ENCODE results near the gene TMEM106C.

The TMEM106C gene

GRCh38 chr12:47941871-47942613, 21.4 kb upstream of the TMEM106C start:
- Histone ChIP-seq H3K4me2 (ENCODE audit: insufficient read depth, low read length, poor library complexity, severe bottlenecking) (peak overlapping the region; percentile 55), H2BK12ac (ENCODE audit: low read length) (no peak overlapping the region), H3K4me1 (ENCODE audit: control insufficient read depth in 2 of 2, insufficient read depth in 1 of 2, low read depth in 1 of 2, low read length in 2 of 2) (peaks cover 0 to 9% of the 10 kb centered on the region in 2 donors), H3K4ac (ENCODE audit: low read length) (no peak overlapping the region), H3K79me1 (ENCODE audit: low read depth, low read length) (no peaks in the 10 kb centered on the region), H2BK120ac (ENCODE audit: low read depth, low read length) (no peak overlapping the region), H3K9me3 (replicated peaks in 1 of 2; ENCODE audit: control insufficient read depth in 2 of 2, insufficient read depth in 1 of 2, low read depth in 1 of 2, low read length in 2 of 2) (no peaks in the 10 kb centered on the region), H3K9ac (ENCODE audit: low read depth, low read length, poor library complexity) (peak overlapping the region; percentile 51), H2BK5ac (ENCODE audit: low read length) (no peak overlapping the region), H3K14ac (ENCODE audit: low read length) (peak overlapping the region; percentile 32), H3K4me3 (ENCODE audit: low read length in 2 of 2) (no peak overlapping the region), H3K27ac (replicated peaks; ENCODE audit: low read length) (no peak overlapping the region), H4K8ac (ENCODE audit: low read depth, low read length) (no peak overlapping the region), H3K27me3 (ENCODE audit: control insufficient read depth in 3 of 3, insufficient read depth in 3 of 3, low read depth in 1 of 3, low read length in 3 of 3) (peaks cover 0 to 33% (median 9%) of the 10 kb centered on the region in 3 experiments), H2AFZ (ENCODE audit: low read length) (peak overlapping the region; percentile 43), H2BK15ac (ENCODE audit: low read length) (no peak overlapping the region), H3K36me3 (replicated peaks in 1 of 2; ENCODE audit: control insufficient read depth in 2 of 2, insufficient read depth in 2 of 2, low read length in 2 of 2) (no peaks in the 10 kb centered on the region), H4K91ac (ENCODE audit: low read depth, low read length, poor library complexity) (no peak overlapping the region), H2AK5ac (ENCODE audit: low read depth, low read length) (no peak overlapping the region), H3K23ac (ENCODE audit: low read depth, low read length, poor library complexity) (peak overlapping the region; percentile 75), H3K18ac (ENCODE audit: low read length) (peak overlapping the region; percentile 93)
- no CpG with 5 or more reads among the region's 40 CpGs for whole genome bisulfite sequencing, 2 donors (ENCODE audit: extremely low coverage in 2 of 2, insufficient read length in 2 of 2, insufficient replicate concordance in 1 of 2)
- no peak for DNase-seq (ENCODE audit: low spot score)

- peaks cover 0 to 35% (median 9%) of the 10 kb centered on the region in 3 experiments for H3K27me3 ChIP-seq (ENCODE audit: control insufficient read depth in 3 of 3, insufficient read depth in 3 of 3, low read depth in 1 of 3, low read length in 3 of 3)
- H2BK5ac ChIP-seq (ENCODE audit: low read length), result peak overlapping the region; percentile 29
- H3K4me3 ChIP-seq (ENCODE audit: low read length in 2 of 2), result peak overlapping the region in 1 of 2 donors; percentile 13
- DNase-seq (ENCODE audit: low spot score), result no peak
- H2BK12ac ChIP-seq (ENCODE audit: low read length), result peak overlapping the region; percentile 4
- peak overlapping the region; percentile 90 for H2AK5ac ChIP-seq (ENCODE audit: low read depth, low read length)
- WGBS, 2 donors (ENCODE audit: extremely low coverage in 2 of 2, insufficient read length in 2 of 2, insufficient replicate concordance in 1 of 2), result no CpG with 5 or more reads among the region's 31 CpGs
- H3K79me1 ChIP-seq (ENCODE audit: low read depth, low read length), result no peaks in the 10 kb centered on the region
- H3K23ac ChIP-seq (ENCODE audit: low read depth, low read length, poor library complexity), result peak overlapping the region; percentile 75
- no peak overlapping the region for H3K4me2 ChIP-seq (ENCODE audit: insufficient read depth, low read length, poor library complexity, severe bottlenecking)
- H2BK120ac ChIP-seq (ENCODE audit: low read depth, low read length), result no peak overlapping the region
- peaks cover 3 to 9% of the 10 kb centered on the region in 2 donors for H3K4me1 ChIP-seq (ENCODE audit: control insufficient read depth in 2 of 2, insufficient read depth in 1 of 2, low read depth in 1 of 2, low read length in 2 of 2)
- no peaks in the 10 kb centered on the region for H3K9me3 ChIP-seq (replicated peaks in 1 of 2; ENCODE audit: control insufficient read depth in 2 of 2, insufficient read depth in 1 of 2, low read depth in 1 of 2, low read length in 2 of 2)
- peak overlapping the region; percentile 9 for H4K91ac ChIP-seq (ENCODE audit: low read depth, low read length, poor library complexity)
- no peaks in the 10 kb centered on the region for H3K36me3 ChIP-seq (replicated peaks in 1 of 2; ENCODE audit: control insufficient read depth in 2 of 2, insufficient read depth in 2 of 2, low read length in 2 of 2)
- peak overlapping the region; percentile 47 for H3K14ac ChIP-seq (ENCODE audit: low read length)
- no peak overlapping the region for H3K4ac ChIP-seq (ENCODE audit: low read length)
- no peak overlapping the region for H3K27ac ChIP-seq (replicated peaks; ENCODE audit: low read length)
- H3K9ac ChIP-seq (ENCODE audit: low read depth, low read length, poor library complexity), result peak overlapping the region; percentile 72
- peak overlapping the region; percentile 95 for H2BK15ac ChIP-seq (ENCODE audit: low read length)
- peak overlapping the region; percentile 86 for H3K18ac ChIP-seq (ENCODE audit: low read length)
- H2AFZ ChIP-seq (ENCODE audit: low read length), result no peak overlapping the region
- H4K8ac ChIP-seq (ENCODE audit: low read depth, low read length), result no peak overlapping the region
These were observed 20.7 kb upstream of the TMEM106C start for GRCh38 chr12:47942614-47943225.

- Histone ChIP-seq H3K18ac (ENCODE audit: low read length) (peak overlapping the region; percentile 61), H2BK12ac (ENCODE audit: low read length) (no peak overlapping the region), H3K4me2 (ENCODE audit: insufficient read depth, low read length, poor library complexity, severe bottlenecking) (no peak overlapping the region), H3K36me3 (replicated peaks in 1 of 2; ENCODE audit: control insufficient read depth in 2 of 2, insufficient read depth in 2 of 2, low read length in 2 of 2) (no peaks in the 10 kb centered on the region), H3K9ac (ENCODE audit: low read depth, low read length, poor library complexity) (no peak overlapping the region), H2AK5ac (ENCODE audit: low read depth, low read length) (peak overlapping the region; percentile 64), H4K8ac (ENCODE audit: low read depth, low read length) (no peak overlapping the region), H3K23ac (ENCODE audit: low read depth, low read length, poor library complexity) (peak overlapping the region; percentile 44), H3K9me3 (replicated peaks in 1 of 2; ENCODE audit: control insufficient read depth in 2 of 2, insufficient read depth in 1 of 2, low read depth in 1 of 2, low read length in 2 of 2) (no peaks in the 10 kb centered on the region), H3K4ac (ENCODE audit: low read length) (no peak overlapping the region), H3K27ac (replicated peaks; ENCODE audit: low read length) (no peak overlapping the region), H2BK5ac (ENCODE audit: low read length) (no peak overlapping the region), H4K91ac (ENCODE audit: low read depth, low read length, poor library complexity) (no peak overlapping the region), H3K4me1 (ENCODE audit: control insufficient read depth in 2 of 2, insufficient read depth in 1 of 2, low read depth in 1 of 2, low read length in 2 of 2) (peaks cover 3 to 9% of the 10 kb centered on the region in 2 donors), H3K14ac (ENCODE audit: low read length) (no peak overlapping the region), H2BK15ac (ENCODE audit: low read length) (no peak overlapping the region), H3K4me3 (ENCODE audit: low read length in 2 of 2) (no peak overlapping the region), H3K27me3 (ENCODE audit: control insufficient read depth in 3 of 3, insufficient read depth in 3 of 3, low read depth in 1 of 3, low read length in 3 of 3) (peaks cover 0 to 32% (median 9%) of the 10 kb centered on the region in 3 experiments), H3K79me1 (ENCODE audit: low read depth, low read length) (no peaks in the 10 kb centered on the region), H2AFZ (ENCODE audit: low read length) (no peak overlapping the region), H2BK120ac (ENCODE audit: low read depth, low read length) (no peak overlapping the region)
- no peak for DNase-seq (ENCODE audit: low spot score)
- WGBS, 2 donors (ENCODE audit: extremely low coverage in 2 of 2, insufficient read length in 2 of 2, insufficient replicate concordance in 1 of 2), result no CpG with 5 or more reads among the region's 12 CpGs
These were observed 19.6 kb upstream of the TMEM106C start for GRCh38 chr12:47943623-47944340.

Measured in neuronal stem cell (in vitro differentiated cells).